ENCODE measurements around the gene TNFRSF18. TPM values are rescaled to one million over a fixed set of nuclear protein-coding genes. Genes with fewer than 3 reads are reported as not detected.

Gene TNFRSF18
- total and polyA plus RNA-seq, 10 of the 15 experiments (the other 5 are each of a cell fraction or from before 2014, with no cell fraction given) = 0.18 to 7.5 (median 1.5) TPM; not detected in 1

GRCh38 chr1:1231400-1232207 is 25.2 kb upstream of the TNFRSF18 start, which contains the start of gene SDF4 (continued):
- peak; percentile 72 for TF ChIP-seq NKRF (conservative IDR thresholded peaks at IDR 0.05)
- peak; percentile 95 for TF ChIP-seq GATAD2B (conservative IDR thresholded peaks at IDR 0.05; ENCODE audit: low read depth)
- no peak for TF ChIP-seq BCLAF1 (IDR thresholded peaks at IDR 0.05)
- TF ChIP-seq CBFB (IDR thresholded peaks at IDR 0.05; ENCODE audit: low read depth) = 0 out of 2 replicates have a peak, but pooled peaks have one; percentile 26
- no peak for TF ChIP-seq JUNB (IDR thresholded peaks at IDR 0.05)
- no peak for TF ChIP-seq SUPT20H (IDR thresholded peaks at IDR 0.05; ENCODE audit: borderline replicate concordance, control insufficient read depth, low read depth, low read length)
- TF ChIP-seq PBX3 (IDR thresholded peaks at IDR 0.05; ENCODE audit: insufficient replicate concordance, low read depth, low read length) = no peak
- no peak for TF ChIP-seq RELB (IDR thresholded peaks at IDR 0.05; ENCODE audit: low read depth)
- peak; percentile 84 for TF ChIP-seq SP1 (IDR thresholded peaks at IDR 0.05; ENCODE audit: low read depth, low read length)
- TF ChIP-seq NFIC (IDR thresholded peaks at IDR 0.05; ENCODE audit: low read depth, low read length) = no peak
- no peak for TF ChIP-seq FOXM1 (IDR thresholded peaks at IDR 0.05; ENCODE audit: low read depth, low read length)
- no peak for TF ChIP-seq IKZF2 (IDR thresholded peaks at IDR 0.05)
- TF ChIP-seq PKNOX1 (IDR thresholded peaks at IDR 0.05) = no peak
- peak in 1 of 2 experiments; percentile 33; a peak in 1 of 4 replicates for TF ChIP-seq BHLHE40 (IDR thresholded peaks at IDR 0.05; ENCODE audit: borderline replicate concordance in 1 of 2, low read depth in 2 of 2, low read length in 1 of 2)
- TF ChIP-seq ZNF687 (IDR thresholded peaks at IDR 0.05) = peak; percentile 68
